Breast epithelium (tissue), 4 donors: Measurements from ENCODE around the gene FADS2. TPM values are rescaled to one million over a fixed set of nuclear protein-coding genes. Genes with fewer than 3 reads are reported as not detected.

Experiments
- DNase-seq, 2 donors: peaks; one replicate each; pipeline ENCODE4 v3.0.0-alpha.2; 2019; ENCODE audit warnings: low spot score in 2 of 2
- H3K27ac ChIP-seq, 2 donors: fragments of 200-600 bp; sonication (generic) in 1 of 2; one replicate each; pipeline ENCODE4 v1.5.1; 2016 to 2019; ENCODE audit warnings: mild to moderate bottlenecking in 1 of 2
- H3K27me3 ChIP-seq, 2 donors: fragments of 200-600 bp; sonication (generic) in 1 of 2; one replicate each; pipeline versions ENCODE4 v1.5.1 to v1.6.0; 2017 to 2019; ENCODE audit warnings: control low read depth in 1 of 2, mild to moderate bottlenecking in 1 of 2
- H3K36me3 ChIP-seq: fragments of 200-600 bp; one replicate; pipeline ENCODE4 v1.5.1; 2019
- H3K4me1 ChIP-seq, 2 donors: fragments of 200-600 bp; sonication (generic); one replicate each; pipeline ENCODE4 v1.5.1; 2016 to 2019; ENCODE audit warnings: control low read depth in 1 of 2
- H3K4me3 ChIP-seq, 3 donors: fragments of 200-600 bp; sonication (generic); 1 replicate in 2 of 3; 2 replicates in 1 of 3; pipeline ENCODE4 v1.5.1; 2016 to 2019; ENCODE audit warnings: mild to moderate bottlenecking in 3 of 3, moderate library complexity in 2 of 3
- H3K9me3 ChIP-seq, 2 donors: fragments of 200-600 bp; sonication (generic) in 1 of 2; one replicate each; pipeline ENCODE4 v1.5.1; 2016 to 2019; ENCODE audit warnings: control low read depth in 1 of 2
- CTCF ChIP-seq, 3 donors: fragments of 450-650 bp; IDR thresholded peaks; one replicate each; pipeline ENCODE4 v1.5.1; 2016 to 2017; ENCODE audit warnings: antibody characterized with exemption in 3 of 3, mild to moderate bottlenecking in 3 of 3, moderate library complexity in 3 of 3
- POLR2A ChIP-seq: fragments of 450-650 bp; IDR thresholded peaks from one replicate; pipeline ENCODE4 v1.6.1; 2016; ENCODE audit warnings: antibody characterized with exemption, mild to moderate bottlenecking, moderate library complexity
- POLR2AphosphoS5 ChIP-seq, 3 donors: sonication (generic); formaldehyde crosslinking; IDR thresholded peaks; one replicate each; pipeline ENCODE4 v1.6.1; 2017; ENCODE audit warnings: antibody characterized with exemption in 3 of 3
- intact Hi-C: fragments of 100-400 bp; cut with DNase I; formaldehyde crosslinking; loops from one replicate; pipeline ENCODE4 v1.15.1; 2023; ENCODE audit warnings: low total_unique reads
- total RNA-seq, 3 donors: library from RNA; depleted of rRNA; stranded (reverse); fragments of >200 nt; gene quantifications; one replicate each; pipeline ENCODE4 v1.1.0, GENCODE V29; 2016

FADS2 gene
- total RNA-seq, 3 donors from 2014 or later: 5.6 to 35.8 (median 7.5) TPM

DNA sequence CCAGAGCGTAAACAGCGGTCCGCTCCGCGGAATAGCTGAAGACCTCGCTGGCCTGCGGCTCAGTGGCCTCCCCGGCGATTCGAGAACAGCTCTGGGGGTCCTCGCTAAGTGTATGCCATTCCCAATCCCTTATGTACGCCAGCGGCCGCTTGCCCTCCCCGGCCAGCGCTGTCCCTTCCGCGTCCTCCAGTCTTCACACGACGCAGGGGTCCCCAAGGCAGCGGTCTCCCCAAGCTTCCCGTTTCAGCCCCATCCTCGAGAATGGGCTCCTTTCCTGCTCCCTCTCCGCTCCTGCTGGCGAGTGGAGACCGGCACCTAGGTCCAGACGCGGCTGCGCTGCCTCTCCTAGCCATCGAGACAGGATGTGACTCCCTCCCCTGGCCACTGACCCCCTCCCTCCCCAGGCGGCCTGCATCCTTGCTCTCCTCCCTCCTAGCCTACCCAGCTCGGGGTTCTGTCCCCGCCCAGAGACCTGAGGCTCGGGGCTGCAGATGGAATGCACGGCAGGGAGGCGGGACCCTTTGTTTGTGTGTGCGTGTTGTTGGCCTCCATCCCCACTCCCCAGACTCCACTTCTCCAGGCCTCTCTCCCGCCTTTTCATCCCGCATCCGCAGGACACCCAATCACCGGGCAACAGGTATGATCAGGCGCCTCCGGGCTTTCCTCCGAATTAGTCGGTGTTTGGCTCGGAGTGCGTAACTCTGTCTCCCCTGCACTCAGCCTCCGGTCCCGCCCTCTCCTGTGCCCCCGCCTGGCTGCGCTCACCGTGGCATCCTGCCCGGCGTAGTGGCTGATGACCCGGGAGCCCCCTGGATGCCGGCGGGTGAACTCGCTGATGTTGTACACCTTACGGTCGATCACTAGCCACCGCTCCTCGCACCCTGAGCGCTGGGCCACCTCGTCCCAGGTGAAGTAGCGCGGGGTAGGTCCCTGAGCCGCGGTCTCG is 12.0 kb upstream of the FADS2 start:
- no peaks in the 10 kb centered on the region for H3K9me3 ChIP-seq
- peak overlapping the region; percentile 78 to 98 for H3K27ac ChIP-seq
- peak overlapping the region; percentile 67 to 92 (median 69) for H3K4me3 ChIP-seq
- TF ChIP-seq POLR2AphosphoS5 (IDR thresholded peaks at IDR 0.05) (no peak), POLR2A (peak; percentile 11)
- no peaks in the 10 kb centered on the region for H3K36me3 ChIP-seq
- peaks cover 0 to 6% of the 10 kb centered on the region in 2 donors for H3K4me1 ChIP-seq
- no peaks in the 10 kb centered on the region for H3K27me3 ChIP-seq
- intact Hi-C loops: loop anchor here (2.0 to 10.0 kb wide), 3 partner anchors 69 to 861 kb away; partner anchors contain the start of gene UBXN1
- peak in 1 of 2 donors; percentile 32 for DNase-seq

DNA sequence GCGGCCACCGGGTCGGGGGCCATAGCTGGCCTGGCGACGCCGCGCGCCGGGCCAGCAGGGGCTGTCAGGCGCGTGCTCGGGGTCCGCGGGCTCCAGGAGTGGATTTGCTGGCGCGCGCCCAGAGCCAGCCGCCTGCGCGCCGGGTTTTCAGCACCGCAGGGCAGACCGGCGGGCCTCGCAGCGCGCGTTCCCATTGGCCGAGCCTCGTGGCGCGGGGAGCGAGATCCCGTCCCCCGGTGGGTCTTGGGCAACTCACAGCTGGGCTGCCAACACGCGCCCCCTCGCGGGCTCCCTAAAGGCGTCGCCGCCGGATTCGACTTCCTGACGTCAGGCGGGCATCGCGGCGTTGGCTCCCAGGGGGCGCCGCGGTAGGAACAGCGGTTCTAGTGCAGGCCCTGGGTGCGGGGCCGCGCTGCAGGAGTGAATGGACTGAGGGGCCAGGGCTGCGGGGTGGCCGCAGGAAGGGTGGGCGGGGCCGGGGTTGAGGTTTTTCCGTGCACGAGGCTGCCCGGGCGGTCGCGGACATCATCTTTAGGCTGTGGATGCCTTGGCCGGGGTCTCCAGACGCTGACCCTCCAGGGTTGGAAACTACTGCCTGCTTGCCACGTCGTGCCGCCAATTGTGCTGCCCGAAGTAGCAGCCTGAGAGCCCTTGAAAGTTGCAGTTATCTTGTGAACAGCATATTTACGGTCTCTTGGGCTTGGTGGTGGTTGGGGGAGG is 11.2 kb upstream of the FADS2 start, which contains the start of gene FADS1:
Gene FADS1, minus strand, starts transcription at position 268 of the 720 bp plus-strand sequence. Its CDS starts 74 bp downstream, at position 194.
- TF ChIP-seq POLR2A (no peak), CTCF (IDR thresholded peaks at IDR 0.05) (peak in 1 of 3 donors; percentile 15), POLR2AphosphoS5 (IDR thresholded peaks at IDR 0.05) (peak in 2 of 3 donors; percentile 4 to 53)
- H3K27me3 ChIP-seq: no peaks in the 10 kb centered on the region
- intact Hi-C loops: loop anchor here (2.0 to 10.0 kb wide), 3 partner anchors 68 to 860 kb away; partner anchors contain the start of gene UBXN1
- H3K27ac ChIP-seq: peak within 1 kb of the TSS; percentile 78 to 98
- no peaks in the 10 kb centered on the region for H3K36me3 ChIP-seq
- H3K4me1 ChIP-seq: peaks cover 0 to 6% of the 10 kb centered on the region in 2 donors
- DNase-seq: peak in 1 of 2 donors; percentile 39
- peak within 1 kb of the TSS; percentile 67 to 92 (median 69) for H3K4me3 ChIP-seq
- H3K9me3 ChIP-seq: no peaks in the 10 kb centered on the region

DNA sequence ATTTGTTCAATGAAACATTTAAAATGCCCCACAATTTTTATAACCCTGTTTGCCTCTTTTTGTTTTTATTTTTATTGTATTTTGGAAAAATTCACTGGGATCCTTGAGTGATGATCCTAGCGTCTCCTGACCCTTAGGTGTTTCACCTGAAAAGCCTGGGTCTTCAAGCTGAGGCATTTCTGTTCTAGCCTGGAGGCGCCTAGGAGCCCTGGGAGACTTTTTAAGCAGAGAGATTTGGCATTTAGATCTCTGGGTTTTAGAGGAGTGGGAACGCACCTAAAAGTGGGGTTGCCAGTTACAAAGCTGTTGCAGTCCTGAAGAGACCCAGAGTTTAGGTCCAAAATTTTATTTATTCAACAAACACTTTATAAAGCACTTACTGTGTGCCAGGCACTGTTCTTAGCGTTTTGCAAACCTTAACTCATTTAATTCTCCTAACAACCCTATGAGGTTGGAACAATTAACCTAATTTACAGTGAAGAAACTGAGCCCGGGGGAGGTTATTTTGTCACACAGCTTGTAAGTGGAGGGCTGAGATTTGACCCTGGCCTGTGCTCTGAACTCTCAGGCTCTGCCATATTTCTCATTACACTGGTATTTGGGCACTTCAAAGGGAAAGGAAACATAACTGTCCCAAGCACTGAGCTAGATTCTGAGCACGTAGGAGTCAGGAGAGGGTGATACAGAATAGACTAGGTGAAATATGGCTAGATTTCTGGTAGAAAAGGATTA is 10.5 kb upstream of the FADS2 start:
- intact Hi-C loops: loop anchor here (2.0 to 10.0 kb wide), 3 partner anchors 67 to 860 kb away; partner anchors contain the start of gene UBXN1
- TF ChIP-seq POLR2A (no peak), CTCF (IDR thresholded peaks at IDR 0.05) (no peak), POLR2AphosphoS5 (IDR thresholded peaks at IDR 0.05) (no peak)
- H3K9me3 ChIP-seq: no peaks in the 10 kb centered on the region

GRCh38 chr11:61820174-61820573 is 7.9 kb upstream of the FADS2 start:
- Histone ChIP-seq H3K36me3 (no peaks in the 10 kb centered on the region), H3K4me1 (peaks cover 0 to 6% of the 10 kb centered on the region in 2 donors), H3K27me3 (no peaks in the 10 kb centered on the region), H3K9me3 (no peaks in the 10 kb centered on the region), H3K4me3 (no peak overlapping the region), H3K27ac (no peak overlapping the region)
- no peak for TF ChIP-seq POLR2AphosphoS5 (IDR thresholded peaks at IDR 0.05)
- no peak for TF ChIP-seq POLR2A
- no peak for TF ChIP-seq CTCF (IDR thresholded peaks at IDR 0.05)
- no peak for DNase-seq
- intact Hi-C loops: no loop called here

More for the DNA sequence above, 10.5 kb upstream of the FADS2 start:
- Histone ChIP-seq H3K4me3 (peak overlapping the region; percentile 67 to 92 (median 69)), H3K27me3 (no peaks in the 10 kb centered on the region), H3K36me3 (no peaks in the 10 kb centered on the region), H3K27ac (peak overlapping the region in 1 of 2 donors; percentile 78), H3K4me1 (peaks cover 0 to 6% of the 10 kb centered on the region in 2 donors)
- no peak for DNase-seq
